ENCODE measurements around the gene HADHA.

Gene HADHA

GRCh38 chr2:26189123-26189522 is 55.3 kb downstream of the HADHA start:
- TF ChIP-seq POU2F2 (IDR thresholded peaks at IDR 0.05; ENCODE audit: low read depth, low read length): no peak
- TF ChIP-seq PAX5 (IDR thresholded peaks at IDR 0.05; ENCODE audit: insufficient read depth, low read length, severe bottlenecking): no peak
- TF ChIP-seq POLR2A (IDR thresholded peaks at IDR 0.05; ENCODE audit: low read depth, low read length): no peak
- no peak for TF ChIP-seq SPI1 (IDR thresholded peaks at IDR 0.05; ENCODE audit: low read depth, low read length)
- TF ChIP-seq TAF1 (IDR thresholded peaks at IDR 0.05; ENCODE audit: low read depth, low read length): no peak
- no peak for TF ChIP-seq POLR2AphosphoS5 (IDR thresholded peaks at IDR 0.05; ENCODE audit: low read depth, low read length)
- DNase-seq (ENCODE audit: insufficient read length, low spot score) (no peak), FAIRE-seq (no peak)

DNA sequence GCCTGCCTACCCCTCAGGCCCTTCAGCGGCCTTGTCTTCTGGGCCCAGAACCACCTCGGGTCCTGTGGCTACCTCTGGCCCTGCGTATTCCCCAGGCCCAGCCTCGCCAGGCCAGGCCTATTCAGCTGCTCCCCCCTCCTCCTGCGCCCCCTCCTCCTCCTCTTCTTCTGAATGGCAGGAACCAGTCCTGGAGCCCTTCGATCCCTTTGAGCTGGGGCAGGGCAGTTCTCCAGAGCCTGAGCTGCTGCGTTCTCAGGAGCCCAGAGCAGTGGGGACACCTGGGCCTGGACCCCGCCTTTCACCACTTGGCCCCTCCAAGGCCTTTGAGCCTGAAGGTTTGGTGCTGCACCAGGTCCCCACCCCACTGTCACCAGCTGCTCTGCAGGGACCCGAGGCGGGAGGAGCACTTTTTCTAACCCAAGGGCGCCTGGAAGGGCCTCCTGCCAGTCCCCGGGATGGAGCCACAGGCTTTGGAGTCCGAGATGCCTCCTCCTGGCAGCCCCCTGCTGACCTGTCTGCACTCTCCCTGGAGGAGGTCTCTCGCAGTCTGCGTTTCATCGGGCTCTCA is 56.8 kb downstream of the HADHA start:
- FAIRE-seq: no peak
- TF ChIP-seq TAF1 (IDR thresholded peaks at IDR 0.05; ENCODE audit: low read depth, low read length) (no peak), POLR2AphosphoS5 (IDR thresholded peaks at IDR 0.05; ENCODE audit: low read depth, low read length) (no peak), SPI1 (IDR thresholded peaks at IDR 0.05; ENCODE audit: low read depth, low read length) (no peak), PAX5 (IDR thresholded peaks at IDR 0.05; ENCODE audit: insufficient read depth, low read length, severe bottlenecking) (no peak), POU2F2 (IDR thresholded peaks at IDR 0.05; ENCODE audit: low read depth, low read length) (no peak), POLR2A (IDR thresholded peaks at IDR 0.05; ENCODE audit: low read depth, low read length) (no peak)
- DNase-seq (ENCODE audit: insufficient read length, low spot score): no peak

DNA sequence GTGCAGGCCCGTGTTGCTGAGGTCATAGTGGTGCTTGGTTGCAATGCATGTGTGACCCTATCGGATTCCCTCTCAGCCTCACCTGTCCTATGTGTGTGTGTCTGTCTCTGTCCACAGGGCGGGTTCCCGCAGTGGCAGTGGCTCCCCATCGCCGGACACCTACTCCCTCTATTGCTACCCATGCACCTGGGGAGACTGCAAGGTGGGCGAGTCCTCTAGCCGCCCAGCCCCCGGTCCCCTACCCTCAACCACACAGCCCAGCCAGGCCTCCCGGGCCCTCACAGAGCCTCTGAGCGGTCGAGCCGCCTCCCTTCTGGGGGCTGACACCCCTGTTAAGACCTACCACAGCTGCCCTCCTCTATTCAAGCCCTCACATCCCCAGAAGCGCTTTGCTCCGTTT is 57.3 kb downstream of the HADHA start:
- FAIRE-seq: no peak
- no peak for DNase-seq (ENCODE audit: insufficient read length, low spot score)
- TF ChIP-seq SPI1 (IDR thresholded peaks at IDR 0.05; ENCODE audit: low read depth, low read length) (no peak), POLR2AphosphoS5 (IDR thresholded peaks at IDR 0.05; ENCODE audit: low read depth, low read length) (no peak), POU2F2 (IDR thresholded peaks at IDR 0.05; ENCODE audit: low read depth, low read length) (no peak), POLR2A (IDR thresholded peaks at IDR 0.05; ENCODE audit: low read depth, low read length) (no peak), PAX5 (IDR thresholded peaks at IDR 0.05; ENCODE audit: insufficient read depth, low read length, severe bottlenecking) (no peak), TAF1 (IDR thresholded peaks at IDR 0.05; ENCODE audit: low read depth, low read length) (no peak)

GRCh38 chr2:26185954-26186770 is 58.3 kb downstream of the HADHA start:
- no peak for TF ChIP-seq POLR2A (IDR thresholded peaks at IDR 0.05; ENCODE audit: low read depth, low read length)
- TF ChIP-seq POLR2AphosphoS5 (IDR thresholded peaks at IDR 0.05; ENCODE audit: low read depth, low read length): no peak
- TF ChIP-seq PAX5 (IDR thresholded peaks at IDR 0.05; ENCODE audit: insufficient read depth, low read length, severe bottlenecking): no peak
- no peak for TF ChIP-seq POU2F2 (IDR thresholded peaks at IDR 0.05; ENCODE audit: low read depth, low read length)
- no peak for TF ChIP-seq SPI1 (IDR thresholded peaks at IDR 0.05; ENCODE audit: low read depth, low read length)
- no peak for TF ChIP-seq TAF1 (IDR thresholded peaks at IDR 0.05; ENCODE audit: low read depth, low read length)
- FAIRE-seq (no peak), DNase-seq (ENCODE audit: insufficient read length, low spot score) (no peak)

- no peak for DNase-seq (ENCODE audit: insufficient read length, low spot score)
- no peak for TF ChIP-seq POU2F2 (IDR thresholded peaks at IDR 0.05; ENCODE audit: low read depth, low read length)
- peak; percentile 20 for FAIRE-seq
Observed at GRCh38 chr2:26185304-26185928, 59.0 kb downstream of the HADHA start.

DNA sequence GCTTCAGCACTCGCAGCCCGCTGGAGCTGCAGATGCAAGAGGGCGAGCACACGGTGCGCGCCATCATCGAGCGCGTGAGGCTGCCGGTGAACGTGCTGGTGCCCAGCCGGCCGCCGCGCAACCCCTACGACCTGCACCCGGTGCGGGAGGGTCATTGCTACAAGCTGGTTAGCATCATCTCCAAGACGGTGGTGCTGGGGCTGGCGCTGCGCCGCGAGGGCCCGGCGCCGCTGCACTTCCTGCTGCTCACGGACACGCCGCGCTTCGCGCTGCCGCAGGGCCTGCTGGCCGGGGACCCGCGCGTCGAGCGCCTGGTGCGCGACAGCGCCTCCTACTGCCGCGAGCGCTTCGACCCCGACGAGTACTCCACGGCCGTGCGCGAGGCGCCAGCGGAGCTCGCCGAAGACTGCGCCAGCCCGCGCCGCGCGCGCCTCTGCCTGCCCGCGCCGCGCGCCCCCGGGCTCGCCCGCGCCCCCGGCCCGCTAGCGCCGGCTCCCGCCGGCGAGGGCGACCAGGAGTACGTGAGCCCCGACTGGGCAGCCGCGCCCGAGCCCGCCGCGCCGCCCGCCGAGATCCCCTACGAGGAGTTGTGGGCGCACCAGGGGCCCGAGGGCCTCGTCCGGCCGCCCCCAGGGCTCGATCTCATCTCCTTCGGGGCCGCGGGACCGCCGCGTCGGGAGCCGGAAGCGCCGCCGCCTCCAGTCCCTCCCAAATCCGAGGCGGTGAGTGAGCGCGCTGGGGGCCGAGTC is 59.7 kb downstream of the HADHA start:
- TF ChIP-seq SPI1 (IDR thresholded peaks at IDR 0.05; ENCODE audit: low read depth, low read length): peak; percentile 32; the same call in 1 of the 2 replicates
- no peak for TF ChIP-seq POLR2A (IDR thresholded peaks at IDR 0.05; ENCODE audit: low read depth, low read length)
- FAIRE-seq: peak; percentile 98
- peak; percentile 95 for DNase-seq (ENCODE audit: insufficient read length, low spot score)

GRCh38 chr2:26184121-26184520 is 60.3 kb downstream of the HADHA start:
- no peak for FAIRE-seq
- DNase-seq (ENCODE audit: insufficient read length, low spot score): no peak
- TF ChIP-seq POLR2A (IDR thresholded peaks at IDR 0.05; ENCODE audit: low read depth, low read length): no peak
- TF ChIP-seq PAX5 (IDR thresholded peaks at IDR 0.05; ENCODE audit: insufficient read depth, low read length, severe bottlenecking): no peak
- no peak for TF ChIP-seq POLR2AphosphoS5 (IDR thresholded peaks at IDR 0.05; ENCODE audit: low read depth, low read length)
- TF ChIP-seq POU2F2 (IDR thresholded peaks at IDR 0.05; ENCODE audit: low read depth, low read length): no peak
- TF ChIP-seq SPI1 (IDR thresholded peaks at IDR 0.05; ENCODE audit: low read depth, low read length): no peak
- TF ChIP-seq TAF1 (IDR thresholded peaks at IDR 0.05; ENCODE audit: low read depth, low read length): no peak

- no peak for FAIRE-seq
- no peak for DNase-seq (ENCODE audit: insufficient read length, low spot score)
- TF ChIP-seq POU2F2 (IDR thresholded peaks at IDR 0.05; ENCODE audit: low read depth, low read length) (no peak), POLR2AphosphoS5 (IDR thresholded peaks at IDR 0.05; ENCODE audit: low read depth, low read length) (no peak), PAX5 (IDR thresholded peaks at IDR 0.05; ENCODE audit: insufficient read depth, low read length, severe bottlenecking) (no peak), SPI1 (IDR thresholded peaks at IDR 0.05; ENCODE audit: low read depth, low read length) (no peak), POLR2A (IDR thresholded peaks at IDR 0.05; ENCODE audit: low read depth, low read length) (no peak), TAF1 (IDR thresholded peaks at IDR 0.05; ENCODE audit: low read depth, low read length) (no peak)
Observed at GRCh38 chr2:26182887-26183630, 61.4 kb downstream of the HADHA start.

DNA sequence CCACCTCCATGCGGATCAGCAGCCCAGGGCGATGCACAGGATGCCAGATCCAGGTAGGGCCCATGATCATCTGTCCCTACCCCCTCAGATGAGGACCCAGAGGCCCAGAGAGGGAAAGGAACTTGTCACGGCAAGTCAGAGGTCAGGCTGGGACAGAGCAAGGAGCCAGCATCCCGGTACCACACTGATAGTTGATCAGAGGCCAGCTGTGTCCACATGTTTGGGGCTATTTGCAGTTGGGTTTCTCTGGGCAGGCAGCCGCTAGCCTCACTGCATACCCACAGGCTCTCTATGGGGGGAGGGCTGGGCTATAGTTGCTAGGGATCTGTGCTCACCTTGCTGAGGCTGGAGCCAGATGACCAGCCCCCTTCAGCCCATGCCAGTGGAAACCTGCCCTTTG is 62.0 kb downstream of the HADHA start:
- TF ChIP-seq PAX5 (IDR thresholded peaks at IDR 0.05; ENCODE audit: insufficient read depth, low read length, severe bottlenecking) (no peak), SPI1 (IDR thresholded peaks at IDR 0.05; ENCODE audit: low read depth, low read length) (no peak), POU2F2 (IDR thresholded peaks at IDR 0.05; ENCODE audit: low read depth, low read length) (no peak), POLR2A (IDR thresholded peaks at IDR 0.05; ENCODE audit: low read depth, low read length) (no peak), POLR2AphosphoS5 (IDR thresholded peaks at IDR 0.05; ENCODE audit: low read depth, low read length) (no peak), TAF1 (IDR thresholded peaks at IDR 0.05; ENCODE audit: low read depth, low read length) (no peak)
- FAIRE-seq: no peak
- DNase-seq (ENCODE audit: insufficient read length, low spot score): no peak

All from GM12891 (cell line).